ENCODE data around the gene PRR15L.
"Not testable (repeated sequence)": the region's sequence is repeated elsewhere in the genome, so short reads cannot be mapped to it uniquely, and the experiment has no call there.

PRR15L gene

DNA sequence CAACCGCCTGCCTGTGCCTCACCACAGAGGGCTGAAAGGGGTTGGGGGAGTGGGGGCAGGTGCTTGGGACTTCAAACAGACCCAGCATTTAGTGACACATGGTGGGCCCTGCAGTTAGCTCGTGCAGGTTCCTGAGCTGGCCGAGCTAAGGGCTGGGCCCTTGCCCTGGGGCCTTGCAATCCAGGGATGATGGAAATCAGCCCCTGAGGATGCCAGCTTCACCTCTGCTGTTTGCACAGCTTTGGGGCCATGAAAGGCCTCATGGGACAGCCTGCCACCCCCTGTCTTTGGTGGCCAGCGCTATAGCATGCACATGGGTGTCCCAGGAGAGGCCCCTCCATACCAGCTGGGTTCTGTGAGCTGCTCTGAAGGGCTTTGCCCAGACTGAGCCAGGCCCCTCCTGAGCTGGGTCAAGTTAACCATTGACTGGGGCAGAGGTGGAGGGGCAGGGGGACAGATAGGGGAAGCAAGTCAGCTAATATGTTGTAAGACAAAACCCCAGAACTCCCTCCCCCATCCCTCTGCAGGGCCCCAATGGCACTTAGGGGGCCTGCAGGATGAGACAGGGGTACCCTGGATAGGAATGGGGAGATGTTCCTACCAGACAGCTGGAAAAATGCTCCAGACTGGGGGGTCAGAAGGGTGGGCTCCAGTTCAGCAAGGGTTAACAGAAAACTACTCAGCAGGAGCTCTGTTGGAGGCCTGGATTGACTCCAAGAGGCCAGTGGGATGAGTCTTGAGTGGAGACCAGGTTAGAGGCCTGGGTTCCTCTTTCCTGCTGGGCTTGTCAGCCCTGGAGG lies 692 bp downstream of the PRR15L start:
- DNase-seq, result no peak

GRCh38 chr17:47955497-47956461 lies 1.9 kb downstream of the PRR15L start:
- no peak for DNase-seq

GRCh38 chr17:47953909-47954308 lies 3.8 kb downstream of the PRR15L start:
- no peak for DNase-seq

GRCh38 chr17:47952171-47953021 lies 5.3 kb downstream of the PRR15L start:
- DNase-seq, result no peak

DNA sequence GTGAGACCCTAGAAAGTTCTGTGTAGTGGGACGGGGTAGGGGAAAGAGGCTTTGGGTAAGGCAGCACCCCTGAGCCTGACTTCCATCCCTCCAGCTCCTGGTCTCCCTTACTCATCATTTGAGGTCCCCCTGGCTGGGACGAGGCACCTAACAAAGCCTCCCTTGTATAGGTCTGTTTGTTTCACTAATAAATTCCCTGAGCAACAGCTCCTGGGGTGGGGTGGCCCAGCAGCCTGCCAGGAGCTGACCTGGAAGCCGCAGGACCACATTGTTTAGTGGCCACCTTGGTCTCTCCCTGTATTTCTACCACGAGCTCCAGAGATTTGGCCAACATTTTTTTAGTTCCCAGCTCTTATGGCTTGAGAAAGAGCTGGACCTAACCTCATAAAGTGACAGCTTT lies 7.2 kb downstream of the PRR15L start:
- DNase-seq, result no peak

- no peak for DNase-seq
These were observed 7.7 kb downstream of the PRR15L start for GRCh38 chr17:47949946-47950345.

DNA sequence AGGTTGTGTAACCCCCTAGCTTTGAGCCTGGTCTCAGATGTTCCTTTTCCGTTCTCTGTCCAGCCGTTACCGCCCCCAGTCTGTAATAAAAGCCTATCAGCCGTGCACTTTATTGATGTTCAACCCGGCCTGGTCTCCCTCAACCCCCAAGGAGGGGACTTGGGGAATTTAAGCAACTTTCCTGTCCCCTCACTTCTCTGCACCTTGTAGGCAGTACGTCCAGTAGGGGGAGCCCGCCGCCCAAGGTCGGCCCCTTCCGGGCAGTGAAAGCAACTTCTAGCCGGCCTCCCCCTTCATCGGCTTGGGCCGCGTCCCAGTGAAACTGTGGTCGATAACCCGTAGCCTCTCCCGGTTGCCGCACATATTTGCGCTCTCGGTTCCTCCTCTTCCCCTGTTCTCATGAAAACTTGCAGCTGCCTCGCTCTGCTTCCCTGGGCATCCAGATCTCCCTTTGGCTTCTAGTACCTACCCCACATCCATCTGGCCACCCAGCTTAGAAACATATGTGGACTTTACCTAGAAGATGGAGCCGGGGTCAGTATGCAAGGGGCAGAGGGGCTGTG lies 8.4 kb downstream of the PRR15L start:
- DNase-seq, result peak; percentile 71

DNA sequence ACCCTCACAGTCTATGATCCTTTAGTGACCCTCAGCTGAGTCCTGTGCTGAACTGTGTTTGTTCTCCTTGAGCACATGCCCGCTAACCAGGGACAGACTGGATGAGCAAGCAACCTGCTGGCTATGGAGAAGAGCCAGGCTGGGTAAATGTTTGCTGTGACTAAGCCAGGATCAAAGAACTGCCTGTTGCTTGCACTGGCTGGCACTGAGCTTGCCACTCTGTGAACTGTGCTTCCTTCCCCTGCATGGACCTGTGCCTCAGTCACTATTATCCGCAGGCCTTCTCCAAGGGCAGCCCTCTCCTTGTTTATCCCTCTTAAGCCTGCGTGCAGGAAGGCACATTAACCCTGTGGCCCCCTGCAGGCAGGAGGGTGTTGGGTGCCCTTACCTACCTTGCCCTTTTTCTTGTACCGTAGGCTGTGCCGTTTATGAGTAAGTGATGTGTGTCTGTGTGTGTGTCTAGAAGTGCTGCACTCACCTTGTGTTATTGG lies 8.9 kb downstream of the PRR15L start:
- DNase-seq, result no peak

- peak; percentile 79 for DNase-seq
These were observed 10.7 kb downstream of the PRR15L start for GRCh38 chr17:47946929-47947397.

DNA sequence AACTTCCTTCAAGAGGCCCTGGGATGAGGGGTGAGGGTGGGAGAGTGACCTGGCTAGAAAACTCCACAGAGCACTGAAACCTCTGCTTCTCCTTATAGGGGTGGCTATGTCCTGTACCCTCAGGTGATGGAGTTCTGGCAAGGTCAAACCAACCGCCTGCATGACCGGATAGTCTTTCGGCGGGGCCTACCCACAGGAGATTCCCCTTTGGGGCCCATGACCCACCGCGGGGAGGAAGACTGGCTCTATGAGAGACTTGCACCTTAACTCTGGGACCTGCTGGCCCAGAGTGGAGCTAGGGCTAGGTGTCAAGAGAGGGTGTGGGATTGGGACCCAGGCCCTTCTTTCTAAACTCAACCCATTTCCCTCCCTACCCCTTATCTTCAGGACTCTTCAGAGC lies 11.2 kb downstream of the PRR15L start:
- no peak for DNase-seq

DNA sequence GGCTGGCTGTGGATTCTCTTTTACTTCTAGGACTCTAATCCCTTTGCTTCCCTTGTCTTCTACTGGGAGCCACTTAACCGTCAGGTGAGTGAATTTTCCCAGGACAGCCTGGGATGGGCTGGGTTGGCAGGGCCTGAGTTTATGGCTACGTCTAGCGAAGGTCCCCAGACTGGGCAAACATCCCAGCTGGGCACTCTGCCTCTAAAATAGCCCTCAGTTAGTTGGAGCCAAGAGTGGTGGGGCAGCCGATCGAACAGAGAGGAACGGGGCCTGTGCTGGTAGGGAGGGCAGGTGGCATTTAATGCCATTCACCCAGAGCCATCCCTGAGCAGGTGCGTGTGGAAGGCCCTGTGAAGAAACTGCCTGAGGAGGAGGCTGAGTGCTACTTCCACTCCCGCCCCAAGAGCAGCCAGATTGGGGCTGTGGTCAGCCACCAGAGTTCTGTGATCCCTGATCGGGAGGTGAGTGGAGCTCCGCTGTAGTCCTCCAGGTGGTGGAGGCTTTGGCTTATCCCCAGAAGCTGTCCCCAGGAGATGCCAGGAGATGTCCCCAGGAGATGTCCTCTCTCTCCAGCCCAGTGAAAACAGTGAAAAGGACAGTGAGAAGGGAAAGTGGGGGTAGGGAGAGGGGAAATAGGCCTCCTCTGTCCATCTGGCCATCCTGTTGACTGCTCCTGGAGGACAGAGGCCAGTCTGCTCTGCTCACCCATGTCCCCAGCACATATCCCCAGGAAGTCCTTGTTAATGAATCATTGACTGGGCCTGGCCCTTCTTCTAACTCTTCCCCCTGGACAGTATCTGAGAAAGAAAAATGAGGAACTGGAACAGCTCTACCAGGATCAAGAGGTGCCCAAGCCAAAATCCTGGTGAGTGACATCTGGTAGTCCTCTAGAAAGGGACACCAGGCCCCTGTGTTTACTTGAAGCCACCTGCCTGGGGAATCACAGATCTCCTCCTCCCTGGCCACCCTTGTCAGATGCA lies 11.9 kb downstream of the PRR15L start:
- no peak for DNase-seq

DNA sequence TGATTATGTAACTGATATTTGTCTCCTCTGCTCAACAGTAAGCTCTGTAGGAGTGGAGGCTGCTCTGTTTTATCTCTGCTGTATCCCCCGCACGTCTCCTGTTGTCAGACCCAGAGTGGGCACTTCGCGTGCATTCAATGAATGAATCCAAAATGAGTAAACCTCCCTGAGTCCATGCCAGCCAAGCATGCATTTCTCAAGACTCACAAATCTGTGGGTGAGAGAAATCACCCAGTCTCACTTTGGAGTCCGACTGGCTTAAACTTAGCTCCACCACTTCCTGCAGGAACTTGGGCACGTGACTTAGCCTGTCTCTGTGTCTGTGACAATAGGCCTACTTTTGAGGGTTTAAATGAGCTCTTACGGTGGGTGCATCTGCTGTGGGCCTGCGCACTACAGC lies 12.6 kb downstream of the PRR15L start:
- no peak for DNase-seq

DNA sequence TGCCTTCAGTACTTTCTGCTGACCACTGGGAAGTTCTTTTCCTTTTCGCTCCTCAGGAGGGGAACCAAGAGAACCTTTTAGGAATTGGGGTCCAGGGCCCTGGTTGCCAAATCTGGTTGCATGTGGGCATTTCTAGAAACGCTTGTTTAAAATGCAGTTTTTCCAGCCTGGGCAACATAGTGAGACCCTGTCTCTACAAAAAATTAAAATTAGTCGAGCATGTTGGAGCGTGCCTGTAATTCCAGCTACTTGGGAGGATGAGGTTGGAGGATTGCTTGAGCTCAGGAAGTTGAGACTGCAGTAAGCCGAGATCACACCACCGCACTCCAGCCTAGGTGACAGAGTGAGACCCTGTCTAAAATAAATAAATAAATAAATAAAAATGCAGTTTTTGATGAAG lies 15.1 kb downstream of the PRR15L start:
- no peak for DNase-seq

DNA sequence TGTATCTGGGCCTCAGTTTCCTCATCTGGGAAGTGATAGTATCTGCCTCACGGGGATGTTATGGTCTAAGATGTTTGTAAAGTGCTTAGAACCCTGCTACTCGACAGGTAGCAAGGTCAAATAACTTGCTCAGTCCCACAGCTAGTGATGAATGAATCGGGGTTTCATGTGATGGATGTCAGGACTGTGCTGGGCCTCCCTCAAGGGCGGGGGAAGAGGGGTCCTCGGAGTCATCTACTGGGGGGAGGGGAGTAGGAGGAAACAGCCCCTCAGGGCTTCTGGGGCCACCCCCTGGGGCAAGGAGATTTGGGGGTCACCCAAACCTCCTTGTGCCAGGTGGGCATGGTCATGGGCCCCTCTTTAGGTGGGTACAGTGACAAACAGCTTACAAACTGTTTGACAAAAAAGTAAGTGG lies 15.6 kb downstream of the PRR15L start:
- no peak for DNase-seq

DNA sequence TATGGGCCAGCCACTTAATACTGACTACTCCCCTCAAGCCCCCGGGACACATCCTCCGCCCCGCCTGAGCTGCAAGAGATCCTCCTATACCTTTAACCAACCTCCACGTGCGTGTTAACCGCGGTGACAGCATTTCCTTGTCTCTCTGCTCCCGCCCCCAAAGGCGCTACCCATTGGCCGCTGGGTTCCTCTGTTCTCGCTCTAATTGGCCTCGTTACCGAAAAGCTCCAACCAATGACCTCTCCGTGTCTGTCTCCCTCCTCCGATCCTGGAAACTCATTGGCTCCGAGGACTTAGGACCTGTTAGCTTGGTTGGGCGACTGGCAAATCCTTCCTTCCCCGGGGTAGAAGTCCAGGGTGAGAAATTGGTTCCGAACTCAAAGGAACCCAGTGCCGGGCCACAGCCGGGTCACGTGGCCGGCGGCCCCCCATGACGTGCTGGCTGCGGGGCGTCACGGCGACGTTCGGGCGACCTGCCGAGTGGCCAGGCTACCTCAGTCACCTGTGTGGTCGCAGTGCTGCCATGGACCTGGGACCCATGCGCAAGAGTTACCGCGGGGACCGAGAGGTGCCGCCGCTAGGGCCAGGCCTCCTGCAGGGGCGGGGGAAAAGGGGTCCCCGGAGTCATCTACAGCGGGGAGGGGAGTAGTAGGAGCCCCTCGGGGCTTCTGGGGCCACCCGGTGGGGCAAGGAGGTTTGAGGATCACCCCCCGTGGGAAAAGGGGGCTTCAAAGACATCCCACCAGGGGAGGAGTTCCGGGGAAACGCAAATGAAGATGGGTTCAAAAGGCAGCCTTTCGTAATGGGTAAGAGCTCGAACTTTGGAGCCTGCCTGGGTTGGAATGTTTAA lies 16.2 kb downstream of the PRR15L start, which contains the start of gene PNPO:
TSS of gene PNPO (plus strand) at position 326 of the 850 bp plus-strand sequence. CDS start at position 431, 105 bp downstream.
- peak; percentile 99 for DNase-seq

- DNase-seq, result no peak
These were observed 19.7 kb downstream of the PRR15L start for GRCh38 chr17:47937941-47938340.

DNA sequence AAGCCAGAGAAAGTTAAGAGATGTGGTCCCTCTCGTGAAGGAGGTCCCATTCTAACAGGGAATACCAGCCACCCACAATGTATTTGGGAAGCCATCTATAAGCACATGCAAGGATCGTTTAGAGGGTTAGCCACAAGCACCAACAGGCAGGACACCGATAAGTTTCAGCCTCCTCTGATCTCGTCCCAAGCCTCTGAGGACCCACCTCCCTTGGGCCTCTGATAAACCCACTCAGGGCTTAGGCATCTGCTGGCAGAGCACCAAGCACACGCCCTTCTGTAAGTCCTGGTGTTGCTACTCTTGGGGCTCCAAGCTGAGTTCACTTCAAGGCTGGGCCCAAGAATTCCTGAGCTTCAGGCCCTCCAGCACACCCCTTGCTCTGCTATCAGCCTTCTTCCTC lies 21.7 kb downstream of the PRR15L start:
- peak; percentile 66 for DNase-seq

DNA sequence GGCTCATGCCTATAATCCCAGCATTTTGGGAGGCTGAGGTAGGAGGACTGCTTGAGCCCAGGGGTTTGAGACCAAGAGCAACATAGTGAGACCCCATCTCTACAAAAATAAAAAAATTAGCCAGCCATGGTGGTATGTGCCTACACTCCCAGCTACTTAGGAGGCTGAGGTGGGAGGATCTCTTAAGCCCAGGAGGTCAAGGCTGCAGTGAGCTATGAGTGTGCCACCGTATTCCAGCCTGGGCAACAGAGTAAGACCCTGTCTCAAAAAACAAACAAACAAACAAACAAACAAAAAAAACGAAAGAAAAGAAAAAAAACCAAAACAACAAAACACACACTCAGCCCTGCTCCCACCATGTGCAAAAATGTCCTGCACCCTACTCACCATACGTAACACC lies 22.2 kb downstream of the PRR15L start:
- DNase-seq, result not testable (repeated sequence)

DNA sequence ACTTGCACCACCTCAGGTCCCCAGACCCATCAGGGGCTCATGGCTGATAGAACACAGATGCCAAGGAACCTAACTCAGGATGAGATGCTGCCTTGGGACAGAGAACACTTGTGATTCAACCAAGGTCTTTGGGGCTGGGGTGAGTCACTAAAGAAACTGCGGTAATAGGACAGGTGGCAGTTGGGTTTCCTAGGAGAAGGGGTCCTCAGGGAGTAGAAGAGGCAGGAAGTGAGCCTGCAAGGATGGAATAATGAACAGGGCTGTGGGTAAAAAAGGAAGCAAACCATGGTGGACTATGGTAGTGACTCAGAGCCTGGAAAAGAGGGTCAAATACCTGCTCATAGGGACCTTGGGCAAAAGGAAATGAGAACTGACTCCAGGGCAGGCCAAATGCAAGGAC lies 22.8 kb downstream of the PRR15L start:
- no peak for DNase-seq

DNA sequence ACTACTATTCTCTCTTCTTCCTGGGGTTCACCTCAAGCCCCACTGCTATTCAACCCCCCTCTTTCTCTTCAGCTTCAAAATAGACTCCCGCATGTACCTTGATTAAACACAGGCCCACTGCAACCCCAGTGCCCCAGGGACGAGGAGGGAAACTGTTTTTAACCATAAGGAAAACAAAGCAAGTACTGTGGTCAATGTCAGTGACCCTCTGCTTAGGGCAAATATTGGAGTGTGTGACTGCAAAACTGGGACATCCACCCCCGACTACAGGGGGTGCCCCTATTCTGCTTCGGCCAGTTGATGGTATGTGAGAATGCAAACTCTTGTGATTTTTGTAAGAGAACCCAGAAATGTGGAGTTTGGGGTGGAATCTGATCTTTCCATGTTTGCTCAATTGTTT lies 25.8 kb downstream of the PRR15L start:
- no peak for DNase-seq

Measured in HCEC 1CT (cell line).